Measurements from ENCODE around the gene LAMA5. TPM values are rescaled to one million over a fixed set of nuclear protein-coding genes. Genes with fewer than 3 reads are reported as not detected.

The LAMA5 gene
- total and polyA plus RNA-seq, 2 experiments from 2014 or later = 201 to 298 TPM

DNA sequence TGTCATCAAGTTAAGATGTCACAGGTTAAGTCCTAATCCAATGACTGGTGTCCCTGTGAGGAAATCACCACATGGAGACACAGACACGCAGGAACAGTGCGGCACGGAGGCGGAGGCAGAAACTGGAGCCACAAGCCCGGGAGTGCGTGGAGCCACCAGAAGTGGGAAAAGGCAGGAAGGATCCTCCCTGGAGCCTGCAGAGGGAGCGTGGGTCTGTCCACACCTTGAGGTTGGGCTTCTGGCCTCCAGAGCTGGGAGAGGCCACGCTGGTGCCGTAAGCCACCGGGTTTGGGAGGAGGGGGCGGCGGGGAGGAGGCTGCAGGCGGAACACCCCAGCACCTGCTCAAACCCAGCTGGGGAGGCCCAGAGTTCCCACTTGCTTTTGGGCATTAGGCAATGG lies 36.2 kb upstream of the LAMA5 start:
- no peak overlapping the region for H3K4me2 ChIP-seq
- no peaks in the 10 kb centered on the region for H3K36me3 ChIP-seq (ENCODE audit: insufficient read depth)
- Mint-ChIP-seq H3K9me3 (no peaks in the 10 kb centered on the region), H3K27me3 (ENCODE audit: insufficient read depth, low read depth, poor library complexity) (peaks cover 10% of the 10 kb centered on the region), H3K4me1 (peaks cover 17% of the 10 kb centered on the region), H3K4me3 (no peak overlapping the region), H3K27ac (no peak overlapping the region), H3K36me3 (ENCODE audit: low read depth) (peaks cover 5% of the 10 kb centered on the region; the same call in 1 of the 3 replicates)
- H2AFZ ChIP-seq = no peak overlapping the region
- H3K79me2 ChIP-seq (replicated peaks; ENCODE audit: insufficient read depth) = no peaks in the 10 kb centered on the region
- H3K27me3 ChIP-seq (ENCODE audit: insufficient read depth) = no peaks in the 10 kb centered on the region
- H3K27ac ChIP-seq (ENCODE audit: low read depth) = no peak overlapping the region
- no peaks in the 10 kb centered on the region for H3F3A ChIP-seq (replicated peaks; ENCODE audit: low read depth)
- no peaks in the 10 kb centered on the region; the same call in 1 of the 2 replicates for H3K4me1 ChIP-seq (ENCODE audit: insufficient read depth)
- no peak for ATAC-seq
- no peak overlapping the region for H3K4me3 ChIP-seq
- H3K9me2 ChIP-seq (ENCODE audit: insufficient read depth) = no peaks in the 10 kb centered on the region
- H4K20me1 ChIP-seq (replicated peaks; ENCODE audit: insufficient read depth) = no peaks in the 10 kb centered on the region; the same call in none of the 2 replicates
- DNase-seq (ENCODE audit: low spot score) = no peak
- TF ChIP-seq, protein P1, sequence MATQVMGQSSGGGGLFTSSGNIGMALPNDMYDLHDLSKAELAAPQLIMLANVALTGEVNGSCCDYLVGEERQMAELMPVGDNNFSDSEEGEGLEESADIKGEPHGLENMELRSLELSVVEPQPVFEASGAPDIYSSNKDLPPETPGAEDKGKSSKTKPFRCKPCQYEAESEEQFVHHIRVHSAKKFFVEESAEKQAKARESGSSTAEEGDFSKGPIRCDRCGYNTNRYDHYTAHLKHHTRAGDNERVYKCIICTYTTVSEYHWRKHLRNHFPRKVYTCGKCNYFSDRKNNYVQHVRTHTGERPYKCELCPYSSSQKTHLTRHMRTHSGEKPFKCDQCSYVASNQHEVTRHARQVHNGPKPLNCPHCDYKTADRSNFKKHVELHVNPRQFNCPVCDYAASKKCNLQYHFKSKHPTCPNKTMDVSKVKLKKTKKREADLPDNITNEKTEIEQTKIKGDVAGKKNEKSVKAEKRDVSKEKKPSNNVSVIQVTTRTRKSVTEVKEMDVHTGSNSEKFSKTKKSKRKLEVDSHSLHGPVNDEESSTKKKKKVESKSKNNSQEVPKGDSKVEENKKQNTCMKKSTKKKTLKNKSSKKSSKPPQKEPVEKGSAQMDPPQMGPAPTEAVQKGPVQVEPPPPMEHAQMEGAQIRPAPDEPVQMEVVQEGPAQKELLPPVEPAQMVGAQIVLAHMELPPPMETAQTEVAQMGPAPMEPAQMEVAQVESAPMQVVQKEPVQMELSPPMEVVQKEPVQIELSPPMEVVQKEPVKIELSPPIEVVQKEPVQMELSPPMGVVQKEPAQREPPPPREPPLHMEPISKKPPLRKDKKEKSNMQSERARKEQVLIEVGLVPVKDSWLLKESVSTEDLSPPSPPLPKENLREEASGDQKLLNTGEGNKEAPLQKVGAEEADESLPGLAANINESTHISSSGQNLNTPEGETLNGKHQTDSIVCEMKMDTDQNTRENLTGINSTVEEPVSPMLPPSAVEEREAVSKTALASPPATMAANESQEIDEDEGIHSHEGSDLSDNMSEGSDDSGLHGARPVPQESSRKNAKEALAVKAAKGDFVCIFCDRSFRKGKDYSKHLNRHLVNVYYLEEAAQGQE (IDR thresholded peaks at IDR 0.05; ENCODE audit: unreplicated experiment) = no peak
- TF ChIP-seq STAT1 (IDR thresholded peaks at IDR 0.05; ENCODE audit: unreplicated experiment) (no peak), JUNB (IDR thresholded peaks at IDR 0.05; ENCODE audit: unreplicated experiment) (no peak), ZNF114 (CRISPR knock-in tag; IDR thresholded peaks at IDR 0.05) (no peak), NANOG (IDR thresholded peaks at IDR 0.05; ENCODE audit: borderline replicate concordance) (no peak)
- TF ChIP-seq, protein P2, sequence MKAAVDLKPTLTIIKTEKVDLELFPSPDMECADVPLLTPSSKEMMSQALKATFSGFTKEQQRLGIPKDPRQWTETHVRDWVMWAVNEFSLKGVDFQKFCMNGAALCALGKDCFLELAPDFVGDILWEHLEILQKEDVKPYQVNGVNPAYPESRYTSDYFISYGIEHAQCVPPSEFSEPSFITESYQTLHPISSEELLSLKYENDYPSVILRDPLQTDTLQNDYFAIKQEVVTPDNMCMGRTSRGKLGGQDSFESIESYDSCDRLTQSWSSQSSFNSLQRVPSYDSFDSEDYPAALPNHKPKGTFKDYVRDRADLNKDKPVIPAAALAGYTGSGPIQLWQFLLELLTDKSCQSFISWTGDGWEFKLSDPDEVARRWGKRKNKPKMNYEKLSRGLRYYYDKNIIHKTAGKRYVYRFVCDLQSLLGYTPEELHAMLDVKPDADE (IDR thresholded peaks at IDR 0.05) = no peak
- TF ChIP-seq, protein P3, sequence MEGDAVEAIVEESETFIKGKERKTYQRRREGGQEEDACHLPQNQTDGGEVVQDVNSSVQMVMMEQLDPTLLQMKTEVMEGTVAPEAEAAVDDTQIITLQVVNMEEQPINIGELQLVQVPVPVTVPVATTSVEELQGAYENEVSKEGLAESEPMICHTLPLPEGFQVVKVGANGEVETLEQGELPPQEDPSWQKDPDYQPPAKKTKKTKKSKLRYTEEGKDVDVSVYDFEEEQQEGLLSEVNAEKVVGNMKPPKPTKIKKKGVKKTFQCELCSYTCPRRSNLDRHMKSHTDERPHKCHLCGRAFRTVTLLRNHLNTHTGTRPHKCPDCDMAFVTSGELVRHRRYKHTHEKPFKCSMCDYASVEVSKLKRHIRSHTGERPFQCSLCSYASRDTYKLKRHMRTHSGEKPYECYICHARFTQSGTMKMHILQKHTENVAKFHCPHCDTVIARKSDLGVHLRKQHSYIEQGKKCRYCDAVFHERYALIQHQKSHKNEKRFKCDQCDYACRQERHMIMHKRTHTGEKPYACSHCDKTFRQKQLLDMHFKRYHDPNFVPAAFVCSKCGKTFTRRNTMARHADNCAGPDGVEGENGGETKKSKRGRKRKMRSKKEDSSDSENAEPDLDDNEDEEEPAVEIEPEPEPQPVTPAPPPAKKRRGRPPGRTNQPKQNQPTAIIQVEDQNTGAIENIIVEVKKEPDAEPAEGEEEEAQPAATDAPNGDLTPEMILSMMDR (conservative IDR thresholded peaks at IDR 0.05; ENCODE audit: low read depth in 2 of 2) = 0 out of 4 replicates have a peak, but pooled peaks of 1 of the 2 experiments have one; percentile 13

DNA sequence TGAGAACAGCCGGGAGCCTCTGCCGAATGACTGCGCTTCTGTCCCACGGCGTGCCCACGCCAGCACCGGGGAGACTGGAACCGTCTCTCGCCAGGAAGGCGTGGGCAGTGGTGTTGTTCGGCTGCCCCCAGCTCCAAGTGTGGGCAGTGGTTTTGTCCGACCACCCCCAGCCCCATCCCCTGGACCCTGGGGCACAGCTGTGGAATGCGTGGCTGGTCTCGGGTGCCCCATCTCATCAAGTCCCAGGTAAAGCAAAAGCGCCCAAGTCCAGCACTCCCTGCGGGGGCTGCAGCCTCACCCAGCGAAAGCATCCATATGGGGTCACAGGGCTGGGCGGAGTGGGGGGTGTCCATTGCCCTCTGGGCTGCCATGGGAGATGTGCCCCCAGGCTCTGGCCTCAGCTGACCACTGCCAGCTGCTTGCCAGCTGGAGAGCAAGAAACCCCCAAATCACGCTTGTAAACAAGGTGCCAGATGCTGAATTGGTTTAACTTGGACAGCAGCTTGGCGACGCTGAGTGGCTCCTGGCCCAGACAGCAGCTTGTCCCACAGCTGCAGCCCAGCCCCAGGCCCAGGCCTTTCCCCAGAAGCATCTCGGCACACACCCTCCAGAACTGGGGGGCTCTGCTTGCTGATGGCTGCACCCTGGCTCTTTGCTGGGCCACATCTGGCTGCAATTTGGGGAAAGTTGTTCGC lies 35.5 kb upstream of the LAMA5 start:
- no peak overlapping the region for H3K4me2 ChIP-seq
- no peak overlapping the region for H3K27ac Mint-ChIP-seq
- peaks cover 17% of the 10 kb centered on the region for H3K4me1 Mint-ChIP-seq
- H3K4me1 ChIP-seq (ENCODE audit: insufficient read depth) = no peaks in the 10 kb centered on the region; the same call in 1 of the 2 replicates
- H3K27ac ChIP-seq (ENCODE audit: low read depth) = no peak overlapping the region
- H3K4me3 Mint-ChIP-seq = no peak overlapping the region
- peaks cover 4% of the 10 kb centered on the region; the same call in 2 of the 3 replicates for H3K9me3 Mint-ChIP-seq
- no peaks in the 10 kb centered on the region for H3F3A ChIP-seq (replicated peaks; ENCODE audit: low read depth)
- no peaks in the 10 kb centered on the region for H3K36me3 ChIP-seq (ENCODE audit: insufficient read depth)
- no peak overlapping the region for H3K4me3 ChIP-seq
- ATAC-seq (no peak), DNase-seq (ENCODE audit: low spot score) (no peak)
- H3K36me3 Mint-ChIP-seq (ENCODE audit: low read depth) = peaks cover 12% of the 10 kb centered on the region
- no peaks in the 10 kb centered on the region for H3K79me2 ChIP-seq (replicated peaks; ENCODE audit: insufficient read depth)
- H4K20me1 ChIP-seq (replicated peaks; ENCODE audit: insufficient read depth) = no peaks in the 10 kb centered on the region; the same call in none of the 2 replicates
- H3K27me3 ChIP-seq (ENCODE audit: insufficient read depth) = no peaks in the 10 kb centered on the region
- H2AFZ ChIP-seq = no peak overlapping the region
- no peaks in the 10 kb centered on the region for H3K9me2 ChIP-seq (ENCODE audit: insufficient read depth)
- H3K27me3 Mint-ChIP-seq (ENCODE audit: insufficient read depth, low read depth, poor library complexity) = peaks cover 6% of the 10 kb centered on the region
- TF ChIP-seq POLR2AphosphoS5 (IDR thresholded peaks at IDR 0.05; ENCODE audit: low read depth) (no peak), ZNF114 (CRISPR knock-in tag; IDR thresholded peaks at IDR 0.05) (no peak), ZNF331 (CRISPR knock-in tag; IDR thresholded peaks at IDR 0.05; ENCODE audit: low read depth) (no peak), EZH2phosphoT487 (IDR thresholded peaks at IDR 0.05; ENCODE audit: unreplicated experiment) (no peak), CREB1 (CRISPR knock-in tag; IDR thresholded peaks at IDR 0.05; ENCODE audit: low read depth) (no peak), NANOG (IDR thresholded peaks at IDR 0.05; ENCODE audit: borderline replicate concordance) (no peak), JUNB (IDR thresholded peaks at IDR 0.05; ENCODE audit: unreplicated experiment) (no peak)
- TF ChIP-seq, protein P1 (IDR thresholded peaks at IDR 0.05; ENCODE audit: unreplicated experiment) = no peak
- TF ChIP-seq, protein P2 (IDR thresholded peaks at IDR 0.05) = no peak

Data from GM23338 (cell line).